IMR-90 (cell line): Measurements from ENCODE around the gene SPPL3. TPM values are rescaled to one million over a fixed set of nuclear protein-coding genes. Genes with fewer than 3 reads are reported as not detected.

Experiments used
- ATAC-seq: fragments of 200-7000 bp; cut with Tn5 transposase; 2 replicates; pipeline ENCODE4 v1.9.1; 2020; ENCODE audit warnings: low read depth, mild to moderate bottlenecking, moderate library complexity
- BruUV-seq: library from RNA; stranded (reverse); fragments of 400-500 nt; replicated peaks from 2 replicates; lab custom pipeline; 2021; lab: Mats Ljungman, UMichigan
- CTCF ChIA-PET: fragments of 300-600 bp; formaldehyde crosslinking; extraction: SDS; loops from one replicate; lab custom pipeline; 2021; ENCODE audit warnings: antibody characterized with exemption; lab: Yijun Ruan, JAX
- POLR2A ChIA-PET: fragments of 300-600 bp; sonication (Branson Sonifier 250); formaldehyde crosslinking; loops from one replicate; lab custom pipeline; 2022; ENCODE audit warnings: antibody characterized with exemption; ENCODE audit not compliant: unreplicated experiment; lab: Charles Lee
- DNase-seq: peaks from one replicate; pipeline ENCODE4 v3.0.0; 2013
- H2AFZ ChIP-seq: replicated peaks from 2 replicates; pipeline ENCODE3; 2013; ENCODE audit warnings: low read length, mild to moderate bottlenecking; ENCODE audit not compliant: poor library complexity
- H2AK5ac ChIP-seq: 2 replicates; pipeline ENCODE4 v1.6.1; 2013; ENCODE audit warnings: low read depth, low read length, inconsistent platforms
- H2AK9ac ChIP-seq: replicated peaks from 2 replicates; pipeline ENCODE3; 2013; ENCODE audit warnings: mild to moderate bottlenecking, low read depth, low read length, moderate library complexity; ENCODE audit not compliant: poor library complexity
- H2BK120ac ChIP-seq: 2 replicates; pipeline ENCODE4 v1.6.1; 2013; ENCODE audit warnings: low read depth, low read length, inconsistent platforms
- H2BK15ac ChIP-seq: 3 replicates; pipeline ENCODE4 v1.6.1; 2013; ENCODE audit warnings: low read depth, low read length, inconsistent platforms
- H2BK20ac ChIP-seq: 2 replicates; pipeline ENCODE4 v1.6.1; 2013; ENCODE audit warnings: low read depth, mild to moderate bottlenecking, inconsistent platforms, low read length, moderate library complexity
- H2BK5ac ChIP-seq: 2 replicates; pipeline ENCODE4 v1.6.1; 2013; ENCODE audit warnings: mild to moderate bottlenecking, low read depth, low read length, inconsistent platforms; ENCODE audit not compliant: poor library complexity, severe bottlenecking
- H3K14ac ChIP-seq: replicated peaks from 2 replicates; pipeline ENCODE4 v1.6.1; 2013; ENCODE audit warnings: low read depth, low read length, inconsistent platforms
- H3K18ac ChIP-seq: 2 replicates; pipeline ENCODE4 v1.6.1; 2013; ENCODE audit warnings: low read depth, low read length, control low read depth
- H3K23ac ChIP-seq: 2 replicates; pipeline ENCODE4 v1.6.1; 2013; ENCODE audit warnings: low read depth, low read length, inconsistent platforms
- H3K27ac ChIP-seq: 2 replicates; pipeline ENCODE4 v1.5.1; 2013; ENCODE audit warnings: mild to moderate bottlenecking, control low read depth, low read length; ENCODE audit not compliant: insufficient read depth
- H3K27me3 ChIP-seq: 2 replicates; pipeline ENCODE4 v1.6.1; 2013; ENCODE audit warnings: low read length; ENCODE audit not compliant: control insufficient read depth, insufficient read depth
- H3K36me3 ChIP-seq: 2 replicates; pipeline ENCODE4 v1.6.1; 2013; ENCODE audit warnings: low read length, mixed read lengths; ENCODE audit not compliant: control insufficient read depth, insufficient read depth
- H3K4ac ChIP-seq: 2 replicates; pipeline ENCODE4 v1.6.1; 2013; ENCODE audit warnings: low read depth, low read length, inconsistent platforms
- H3K4me1 ChIP-seq: 2 replicates; pipeline ENCODE4 v1.6.1; 2013; ENCODE audit warnings: low read length, mixed read lengths; ENCODE audit not compliant: control insufficient read depth, insufficient read depth
- H3K4me2 ChIP-seq: 2 replicates; pipeline ENCODE4 v1.6.1; 2013; ENCODE audit warnings: low read depth, mild to moderate bottlenecking, control low read depth, low read length, moderate library complexity
- H3K4me3 ChIP-seq: 2 replicates; pipeline ENCODE4 v1.5.1; 2013; ENCODE audit warnings: low read depth, mild to moderate bottlenecking, control low read depth, low read length, moderate library complexity; ENCODE audit not compliant: insufficient read depth
- H3K56ac ChIP-seq: 2 replicates; pipeline ENCODE4 v1.6.1; 2013; ENCODE audit warnings: low read length, inconsistent platforms; ENCODE audit not compliant: insufficient read depth; ENCODE audit errors: extremely low read depth
- H3K79me1 ChIP-seq, 2 experiments: 2 replicates each; pipeline ENCODE4 v1.6.1; 2013; ENCODE audit warnings: low read length in 2 of 2, inconsistent platforms in 1 of 2, low read depth in 1 of 2
- H3K9ac ChIP-seq: 2 replicates; pipeline ENCODE4 v1.6.1; 2013; ENCODE audit warnings: low read depth, low read length, control low read depth
- H3K9me1 ChIP-seq: 2 replicates; pipeline ENCODE4 v1.6.1; 2013; ENCODE audit warnings: low read length, inconsistent platforms; ENCODE audit not compliant: insufficient read depth
- H3K9me3 ChIP-seq: 2 replicates; pipeline ENCODE4 v1.6.1; 2013; ENCODE audit warnings: low read length; ENCODE audit not compliant: control insufficient read depth, insufficient read depth
- H4K20me1 ChIP-seq: 2 replicates; pipeline ENCODE4 v1.6.1; 2013; ENCODE audit warnings: low read length, inconsistent platforms; ENCODE audit not compliant: insufficient read depth
- H4K5ac ChIP-seq: 2 replicates; pipeline ENCODE4 v1.6.1; 2013; ENCODE audit warnings: mild to moderate bottlenecking, low read depth, low read length, control low read depth
- H4K8ac ChIP-seq, 2 experiments: 2 replicates each; pipeline ENCODE4 v1.6.1; 2013; ENCODE audit warnings: low read depth in 2 of 2, low read length in 2 of 2, control low read depth in 1 of 2, inconsistent platforms in 1 of 2
- H4K91ac ChIP-seq: 2 replicates; pipeline ENCODE4 v1.6.1; 2013; ENCODE audit warnings: low read depth, low read length, inconsistent platforms; ENCODE audit not compliant: insufficient read depth
- BHLHE40 ChIP-seq: fragments of 150-350 bp; IDR thresholded peaks from 2 replicates; pipeline ENCODE4 v1.6.1; 2016; ENCODE audit warnings: mild to moderate bottlenecking, low read depth, low read length
- CEBPB ChIP-seq: IDR thresholded peaks from 2 replicates; pipeline ENCODE4 v1.6.1; 2012; ENCODE audit warnings: low read depth, low read length, improper control_type of control experiment
- CHD1 ChIP-seq: IDR thresholded peaks from 2 replicates; pipeline ENCODE4 v1.6.1; 2012; ENCODE audit warnings: low read depth, low read length, improper control_type of control experiment
- CTCF ChIP-seq: conservative IDR thresholded peaks from 2 replicates; pipeline ENCODE4 v1.5.1; 2012; ENCODE audit warnings: mild to moderate bottlenecking, low read depth, low read length, improper control_type of control experiment
- ELK1 ChIP-seq: fragments of 150-350 bp; IDR thresholded peaks from 2 replicates; pipeline ENCODE4 v1.6.1; 2016; ENCODE audit warnings: low read depth, mild to moderate bottlenecking, low read length, moderate library complexity, borderline replicate concordance
- FOS ChIP-seq: fragments of 150-350 bp; IDR thresholded peaks from 2 replicates; pipeline ENCODE4 v1.6.1; 2016; ENCODE audit warnings: low read depth, low read length
- MAFK ChIP-seq: IDR thresholded peaks from 2 replicates; pipeline ENCODE4 v1.6.1; 2012; ENCODE audit warnings: low read depth, low read length, improper control_type of control experiment
- MAZ ChIP-seq: IDR thresholded peaks from 2 replicates; pipeline ENCODE4 v1.6.1; 2012; ENCODE audit warnings: low read depth, mild to moderate bottlenecking, low read length, improper control_type of control experiment, moderate library complexity, borderline replicate concordance
- MXI1 ChIP-seq: IDR thresholded peaks from 2 replicates; pipeline ENCODE4 v1.6.1; 2012; ENCODE audit warnings: low read depth, mild to moderate bottlenecking, low read length, moderate library complexity, borderline replicate concordance
- NFE2L2 ChIP-seq: fragments of 150-350 bp; IDR thresholded peaks from 2 replicates; pipeline ENCODE4 v1.6.1; 2016; ENCODE audit warnings: low read depth, mild to moderate bottlenecking, low read length
- POLR2A ChIP-seq: IDR thresholded peaks from 2 replicates; pipeline ENCODE4 v1.6.1; 2012; ENCODE audit warnings: mild to moderate bottlenecking, low read depth, low read length
- RAD21 ChIP-seq: IDR thresholded peaks from 2 replicates; pipeline ENCODE4 v1.6.1; 2012; ENCODE audit warnings: low read length, improper control_type of control experiment
- RCOR1 ChIP-seq: IDR thresholded peaks from 2 replicates; pipeline ENCODE4 v1.6.1; 2012; ENCODE audit warnings: mild to moderate bottlenecking, low read length, improper control_type of control experiment; ENCODE audit not compliant: insufficient replicate concordance
- RFX5 ChIP-seq: IDR thresholded peaks from 2 replicates; pipeline ENCODE4 v1.8.0; 2012; ENCODE audit warnings: low read depth, mild to moderate bottlenecking, low read length, moderate library complexity
- SMC3 ChIP-seq: fragments of 150-350 bp; IDR thresholded peaks from 2 replicates; pipeline ENCODE4 v1.6.1; 2016; ENCODE audit warnings: low read depth, mild to moderate bottlenecking, antibody characterized with exemption, low read length, moderate library complexity
- WGBS, 2 experiments: methylation state at CpG; one replicate each; pipeline versions ENCODE4 v1.1.5 to v1.1.7; 2013; ENCODE audit warnings: missing lambda C conversion rate in 2 of 2; ENCODE audit not compliant: insufficient read length in 1 of 2; ENCODE audit errors: extremely low coverage in 2 of 2; 5-methylcytosine and 5-hydroxymethylcytosine counted together
- dilution Hi-C: fragments of 300-500 bp; cut with HindIII; formaldehyde crosslinking; loops from one replicate; pipeline ENCODE4 v1.14.3; 2018; ENCODE audit warnings: low sequenced_read_pairs; ENCODE audit not compliant: unreplicated experiment
- in situ Hi-C: fragments of 300-500 bp; cut with MboI; formaldehyde crosslinking; loops from 3 replicates; pipeline ENCODE4 v1.14.3; 2019; ENCODE audit warnings: low sequenced_read_pairs, inconsistent platforms, mixed read lengths
- intact Hi-C: fragments of 100-400 bp; cut with micrococcal nuclease; formaldehyde crosslinking; loops from 2 replicates; pipeline ENCODE4 v1.10.0; 2022
- polyA plus RNA-seq, 3 experiments: library from polyadenylated mRNA; depleted of rRNA; stranded (reverse); fragments of >200 nt; gene quantifications; 2 replicates each; pipeline ENCODE4 v1.2.3, GENCODE V29; 2012; ENCODE audit warnings: low replicate concordance in 1 of 3
- total RNA-seq: library from RNA; depleted of rRNA; stranded (reverse); fragments of >200 nt; gene quantifications from 2 replicates; pipeline ENCODE4 v1.2.3, GENCODE V29; 2012
- TF ChIP-seq, protein P1 (sequence below): fragments of 150-350 bp; IDR thresholded peaks from 2 replicates; pipeline ENCODE4 v1.6.1; 2017; ENCODE audit warnings: mild to moderate bottlenecking, antibody characterized with exemption, low read length, low read depth

Gene SPPL3
- total and polyA plus RNA-seq, 2 of the 4 experiments (the other 2 are of a cell fraction): 1.6 to 18.0 TPM

DNA sequence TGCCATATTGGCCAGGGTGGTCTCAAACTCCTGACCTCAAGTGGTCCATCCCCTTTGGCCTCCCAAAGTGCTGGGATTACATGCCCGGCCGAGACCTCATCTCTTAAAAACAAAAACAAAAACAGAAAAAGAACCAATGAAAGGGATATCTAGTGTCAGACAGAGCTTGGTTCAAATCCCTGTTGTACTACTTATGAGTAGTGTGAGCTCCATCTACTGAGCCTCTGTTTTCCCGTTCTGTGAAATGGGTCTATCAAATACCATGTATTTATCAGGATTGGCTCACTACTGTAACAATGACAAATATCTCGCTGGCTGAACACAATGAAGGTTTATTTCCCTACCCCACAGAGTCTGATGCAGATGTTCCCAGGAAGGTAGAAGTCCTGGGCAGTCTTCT lies 37.3 kb upstream of the SPPL3 start:
- intact Hi-C loops (loop anchor here (5.0 kb wide), 1 partner anchor 156 kb away; no protein-coding TSS in a partner anchor), in situ Hi-C loops (no loop called here), dilution Hi-C loops (no loop called here)

More for the DNA sequence above, 37.3 kb upstream of the SPPL3 start:
- Histone ChIP-seq H2BK20ac (no peak overlapping the region), H3K9ac (no peak overlapping the region), H2AFZ (no peak overlapping the region), H3K79me1 (no peaks in the 10 kb centered on the region), H2BK5ac (no peak overlapping the region), H2AK5ac (no peak overlapping the region), H3K56ac (no peak overlapping the region), H4K20me1 (no peaks in the 10 kb centered on the region), H3K4me2 (no peak overlapping the region), H3K23ac (no peak overlapping the region), H4K5ac (no peak overlapping the region), H4K8ac (no peak overlapping the region), H2BK120ac (no peak overlapping the region), H3K27me3 (peaks cover 3% of the 10 kb centered on the region; the same call in 1 of the 2 replicates), H3K36me3 (no peaks in the 10 kb centered on the region), H4K91ac (no peak overlapping the region), H3K27ac (no peak overlapping the region), H3K9me3 (no peaks in the 10 kb centered on the region), H3K4me3 (no peak overlapping the region), H3K9me1 (no peaks in the 10 kb centered on the region; the same call in 1 of the 2 replicates), H2AK9ac (no peak overlapping the region), H3K4me1 (no peaks in the 10 kb centered on the region), H3K4ac (no peak overlapping the region), H3K18ac (no peak overlapping the region), H2BK15ac (no peak overlapping the region), H3K14ac (no peak overlapping the region)
- BruUV-seq: no TSS peak
- TF ChIP-seq MAZ: no peak
- no peak for TF ChIP-seq BHLHE40
- no peak for TF ChIP-seq ELK1
- TF ChIP-seq, protein P1, sequence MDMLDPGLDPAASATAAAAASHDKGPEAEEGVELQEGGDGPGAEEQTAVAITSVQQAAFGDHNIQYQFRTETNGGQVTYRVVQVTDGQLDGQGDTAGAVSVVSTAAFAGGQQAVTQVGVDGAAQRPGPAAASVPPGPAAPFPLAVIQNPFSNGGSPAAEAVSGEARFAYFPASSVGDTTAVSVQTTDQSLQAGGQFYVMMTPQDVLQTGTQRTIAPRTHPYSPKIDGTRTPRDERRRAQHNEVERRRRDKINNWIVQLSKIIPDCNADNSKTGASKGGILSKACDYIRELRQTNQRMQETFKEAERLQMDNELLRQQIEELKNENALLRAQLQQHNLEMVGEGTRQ: no peak
- no peak for TF ChIP-seq CEBPB
- no peak for TF ChIP-seq POLR2A
- TF ChIP-seq NFE2L2: no peak
- no peak for TF ChIP-seq FOS
- no peak for TF ChIP-seq RFX5
- no peak for TF ChIP-seq CTCF
- no peak for TF ChIP-seq MXI1
- TF ChIP-seq CHD1: no peak
- no peak for TF ChIP-seq SMC3
- TF ChIP-seq RAD21: no peak
- TF ChIP-seq RCOR1: no peak
- TF ChIP-seq MAFK: no peak
- ChIA-PET POLR2A (no interaction called here), CTCF (no interaction called here)
- ATAC-seq (no peak), DNase-seq (no peak)
- WGBS, 2 experiments: 70% methylated on average over 2 of the region's 4 CpGs; no CpG with 5 or more reads in 1 of the 2 experiments
